ENCODE results near the gene SLC22A15.

DNA sequence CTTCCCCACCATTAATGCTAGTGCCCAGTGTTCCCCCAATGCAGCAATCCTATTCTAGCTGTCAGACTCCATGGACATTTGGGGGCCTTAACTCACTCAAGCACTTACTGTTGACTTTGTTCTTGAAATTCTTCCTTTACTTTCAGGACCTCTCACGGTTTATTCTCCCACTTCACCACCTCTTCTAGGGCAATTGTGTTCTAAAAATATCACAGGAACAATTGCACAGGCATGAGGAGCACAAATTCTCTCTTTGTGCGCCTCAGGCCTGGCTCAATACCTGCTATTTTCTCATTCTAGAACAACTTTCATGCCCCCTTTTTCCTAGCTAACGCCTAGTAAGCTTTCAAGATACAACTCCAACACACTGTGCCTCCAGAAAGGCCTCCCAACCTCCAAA lies 142.2 kb downstream of the SLC22A15 start:
- TF ChIP-seq CTCF (conservative IDR thresholded peaks at IDR 0.05; ENCODE audit: low read depth, low read length) (no peak), EZH2phosphoT487 (IDR thresholded peaks at IDR 0.05; ENCODE audit: borderline replicate concordance, low read length) (no peak)

All from PC-3 (cell line).